C4-2B (cell line): ENCODE results near the gene CDRT4.

Source experiments
- ZFX ChIP-seq: fragments of 450-650 bp; IDR thresholded peaks from 2 replicates; pipeline ENCODE4 v1.6.1; 2017
- TF ChIP-seq, protein P1 (sequence below): fragments of 450-650 bp; conservative IDR thresholded peaks from 2 replicates; pipeline ENCODE4 v1.5.1; 2017; ENCODE audit warnings: mild to moderate bottlenecking

DNA sequence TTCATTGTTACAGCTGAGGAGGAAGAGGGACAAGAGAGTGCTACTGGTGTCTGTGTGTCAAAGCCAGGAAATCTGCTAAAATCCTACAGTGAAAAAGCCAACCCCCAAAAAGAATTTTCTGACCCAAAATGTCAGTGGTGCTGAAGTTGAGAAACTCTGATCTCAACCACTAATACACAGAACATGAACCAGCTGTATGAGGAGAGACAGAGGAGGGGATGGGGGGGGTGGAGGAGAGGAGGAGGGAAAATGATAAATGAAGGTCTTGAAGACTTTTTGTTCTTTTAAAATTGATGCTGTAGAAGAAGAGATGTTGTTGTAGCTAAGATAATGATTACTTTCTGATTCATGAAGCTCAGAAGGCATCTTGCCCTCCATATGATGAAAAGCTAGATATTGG, 27.4 kb upstream of the CDRT4 start:
- no peak for TF ChIP-seq ZFX
- TF ChIP-seq, protein P1, sequence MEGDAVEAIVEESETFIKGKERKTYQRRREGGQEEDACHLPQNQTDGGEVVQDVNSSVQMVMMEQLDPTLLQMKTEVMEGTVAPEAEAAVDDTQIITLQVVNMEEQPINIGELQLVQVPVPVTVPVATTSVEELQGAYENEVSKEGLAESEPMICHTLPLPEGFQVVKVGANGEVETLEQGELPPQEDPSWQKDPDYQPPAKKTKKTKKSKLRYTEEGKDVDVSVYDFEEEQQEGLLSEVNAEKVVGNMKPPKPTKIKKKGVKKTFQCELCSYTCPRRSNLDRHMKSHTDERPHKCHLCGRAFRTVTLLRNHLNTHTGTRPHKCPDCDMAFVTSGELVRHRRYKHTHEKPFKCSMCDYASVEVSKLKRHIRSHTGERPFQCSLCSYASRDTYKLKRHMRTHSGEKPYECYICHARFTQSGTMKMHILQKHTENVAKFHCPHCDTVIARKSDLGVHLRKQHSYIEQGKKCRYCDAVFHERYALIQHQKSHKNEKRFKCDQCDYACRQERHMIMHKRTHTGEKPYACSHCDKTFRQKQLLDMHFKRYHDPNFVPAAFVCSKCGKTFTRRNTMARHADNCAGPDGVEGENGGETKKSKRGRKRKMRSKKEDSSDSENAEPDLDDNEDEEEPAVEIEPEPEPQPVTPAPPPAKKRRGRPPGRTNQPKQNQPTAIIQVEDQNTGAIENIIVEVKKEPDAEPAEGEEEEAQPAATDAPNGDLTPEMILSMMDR, result no peak
